Testis (tissue), 5 donors: ENCODE measurements around the gene CZIB. TPM values are rescaled to one million over a fixed set of nuclear protein-coding genes. Genes with fewer than 3 reads are reported as not detected.
A peak's percentile ranks its signal among the peaks of the same experiment; 100 is the strongest.

Experiments used
- DNase-seq: peaks from one replicate; pipeline ENCODE4 v3.0.0-alpha.2; 2019
- H3K27ac ChIP-seq, 2 donors: fragments of 200-600 bp; sonication (generic); one replicate each; pipeline ENCODE4 v1.5.1; 2019
- H3K27me3 ChIP-seq: fragments of 200-600 bp; sonication (generic); one replicate; pipeline ENCODE4 v1.5.1; 2019
- H3K36me3 ChIP-seq: fragments of 200-600 bp; sonication (generic); one replicate; pipeline ENCODE4 v1.5.1; 2017; ENCODE audit warnings: low read depth; ENCODE audit errors: missing control alignments
- H3K4me1 ChIP-seq: fragments of 200-600 bp; sonication (generic); one replicate; pipeline ENCODE4 v1.5.1; 2019
- H3K4me3 ChIP-seq, 2 donors: fragments of 200-600 bp; sonication (generic); one replicate each; pipeline ENCODE4 v1.5.1; 2017 to 2019
- H3K9me3 ChIP-seq: fragments of 200-600 bp; sonication (generic); one replicate; pipeline ENCODE4 v1.5.1; 2017
- CTCF ChIP-seq, 3 experiments: fragments of 450-650 bp in 2 of 3; fragments of 200-600 bp in 1 of 3; sonication (generic) in 1 of 3; IDR thresholded peaks; one replicate each; pipeline ENCODE4 v1.5.1; 2016 to 2019; ENCODE audit warnings: antibody characterized with exemption in 3 of 3, mild to moderate bottlenecking in 2 of 3, moderate library complexity in 1 of 3
- POLR2A ChIP-seq: fragments of 450-650 bp; IDR thresholded peaks from one replicate; pipeline ENCODE4 v1.6.1; 2017; ENCODE audit warnings: antibody characterized with exemption, mild to moderate bottlenecking, moderate library complexity
- WGBS, 2 donors: methylation state at CpG; one replicate each; pipeline ENCODE4 v1.1.5; 2018; 5-methylcytosine and 5-hydroxymethylcytosine counted together
- intact Hi-C: fragments of 100-400 bp; cut with DNase I; formaldehyde crosslinking; loops from one replicate; pipeline ENCODE4 v1.15.1; 2023; ENCODE audit warnings: low total_unique reads
- long read RNA-seq, 2 donors: transcript quantifications; one replicate each; lab custom pipeline, GENCODE V29; 2026
- polyA plus RNA-seq: library from polyadenylated mRNA; stranded (reverse); fragments of 350-450 nt; fragmentation: Illumina TruSeq; extraction: RNeasy Lipid Tissue Mini Kit (QIAGEN cat#74804); gene quantifications from one replicate; pipeline ENCODE4 v1.2.3, GENCODE V29; 2014; ENCODE audit warnings: low read depth, low replicate concordance; ENCODE audit not compliant: insufficient read depth
- total RNA-seq, 2 donors: library from RNA; depleted of rRNA; stranded (reverse); fragments of >200 nt; gene quantifications; one replicate each; pipeline ENCODE4 v1.2.3, GENCODE V29; 2016

The CZIB gene
- 10 to 100 TPM; 55.0 to 55.4 TPM for total RNA-seq
- polyA plus RNA-seq, result 97.2 TPM
- long read RNA-seq, donor 1, transcript C1orf123-201 (8 exons, 1,085 nt), result major isoform, 29 of 50 reads
- long read RNA-seq, donor 1, transcript C1orf123-202 (7 exons, 1,009 nt), result minor isoform, 9 of 50 reads
- long read RNA-seq, donor 1, partial matches to known transcripts, result 5 of 50 reads
- long read RNA-seq, donor 1, other reads (novel, unspliced or antisense), result 0 of 50 reads
- long read RNA-seq, donor 2, transcript C1orf123-201 (8 exons, 1,085 nt), result major isoform, 17 of 24 reads
- long read RNA-seq, donor 2, partial matches to known transcripts, result 0 of 24 reads
- long read RNA-seq, donor 2, other reads (novel, unspliced or antisense), result 0 of 24 reads

- Histone ChIP-seq H3K36me3 (no peaks in the 10 kb centered on the region), H3K4me1 (peaks cover 16% of the 10 kb centered on the region), H3K4me3 (peak within 1 kb of the TSS; percentile 92 to 93), H3K27ac (peak within 1 kb of the TSS; percentile 97 to 99), H3K9me3 (no peaks in the 10 kb centered on the region), H3K27me3 (no peaks in the 10 kb centered on the region)
- TF ChIP-seq CTCF (IDR thresholded peaks at IDR 0.05) (no peak), POLR2A (peak; percentile 72)
- 1% methylated on average over 46 to 50 of the region's 61 CpGs for WGBS, 2 donors
- peak; percentile 94 for DNase-seq
- intact Hi-C loops, result no loop called here
Measured at GRCh38 chr1:53220171-53220961, at the start of gene CZIB. CZIB (minus strand) TSS chr1:53220634; CDS start chr1:53220575, 59 bp downstream.

GRCh38 chr1:53270107-53270506 is 49.7 kb upstream of the CZIB start:
- no peaks in the 10 kb centered on the region for H3K27me3 ChIP-seq
- H3K9me3 ChIP-seq, result no peaks in the 10 kb centered on the region
- 65 to 78% methylated on average over 1 of the region's 1 CpG for WGBS, 2 donors
- H3K4me1 ChIP-seq, result peaks cover 5% of the 10 kb centered on the region
- no peaks in the 10 kb centered on the region for H3K36me3 ChIP-seq
- no peak for TF ChIP-seq CTCF (IDR thresholded peaks at IDR 0.05)
- no peak for TF ChIP-seq POLR2A
- DNase-seq, result no peak
- no peak overlapping the region for H3K4me3 ChIP-seq
- H3K27ac ChIP-seq, result no peak overlapping the region
- intact Hi-C loops, result no loop called here

GRCh38 chr1:53267761-53268160 is 47.3 kb upstream of the CZIB start:
- Histone ChIP-seq H3K27ac (no peak overlapping the region), H3K4me3 (no peak overlapping the region), H3K4me1 (peaks cover 5% of the 10 kb centered on the region), H3K27me3 (no peaks in the 10 kb centered on the region), H3K36me3 (no peaks in the 10 kb centered on the region), H3K9me3 (no peaks in the 10 kb centered on the region)
- no peak for DNase-seq
- intact Hi-C loops, result no loop called here
- TF ChIP-seq CTCF (IDR thresholded peaks at IDR 0.05), result no peak
- no peak for TF ChIP-seq POLR2A

- intact Hi-C loops, result no loop called here
- H3K36me3 ChIP-seq, result no peaks in the 10 kb centered on the region
- H3K4me1 ChIP-seq, result peaks cover 2% of the 10 kb centered on the region
- H3K27me3 ChIP-seq, result no peaks in the 10 kb centered on the region
- DNase-seq, result no peak
- no peak overlapping the region for H3K27ac ChIP-seq
- H3K4me3 ChIP-seq, result no peak overlapping the region
- no peak for TF ChIP-seq CTCF (IDR thresholded peaks at IDR 0.05)
- TF ChIP-seq POLR2A, result no peak
- H3K9me3 ChIP-seq, result no peaks in the 10 kb centered on the region
Measured at GRCh38 chr1:53266038-53266437, 45.6 kb upstream of the CZIB start.
